Stimulated activated CD8-positive, alpha-beta memory T cell treated with anti-CD3 and anti-CD28 coated beads, Interleukin-2, amount 100 ng/mL, for 48 hours (primary cell): ENCODE data around the gene ZNF385C.

Experiments used
- DNase-seq, 2 donors: peaks; one replicate each; pipeline ENCODE4 v3.0.0-alpha.2; 2020; ENCODE audit warnings: low read depth in 2 of 2

The ZNF385C gene

GRCh38 chr17:41989702-41990419 lies 108.4 kb downstream of the ZNF385C start:
- no peak for DNase-seq

GRCh38 chr17:41988418-41988817 lies 109.9 kb downstream of the ZNF385C start:
- DNase-seq = no peak

- DNase-seq = no peak
Observed at GRCh38 chr17:41987642-41988041, 110.6 kb downstream of the ZNF385C start.

- no peak for DNase-seq
Observed at GRCh38 chr17:41986634-41987033, 111.6 kb downstream of the ZNF385C start.

- no peak for DNase-seq
Observed at GRCh38 chr17:41985919-41986318, 112.4 kb downstream of the ZNF385C start.

- DNase-seq = no peak
Observed at GRCh38 chr17:41984454-41984853, 113.8 kb downstream of the ZNF385C start.

- DNase-seq = no peak
Observed at GRCh38 chr17:41982026-41982760, 116.1 kb downstream of the ZNF385C start.

- no peak for DNase-seq
Observed at GRCh38 chr17:41977991-41978390, 120.3 kb downstream of the ZNF385C start.

GRCh38 chr17:41976142-41976768 lies 122.0 kb downstream of the ZNF385C start:
- no peak for DNase-seq
